H1 (cell line): ENCODE results near the gene SFTPA1. TPM values are rescaled to one million over a fixed set of nuclear protein-coding genes. Genes with fewer than 3 reads are reported as not detected.

Experiments
- CTCF ChIA-PET: fragments of 300-600 bp; sonication (Branson Sonifier 250); formaldehyde crosslinking; loops from one replicate; lab custom pipeline; 2021; ENCODE audit not compliant: partially characterized antibody; lab: Charles Lee
- POLR2A ChIA-PET: fragments of 300-600 bp; sonication (Branson Sonifier 250); formaldehyde crosslinking; loops from one replicate; lab custom pipeline; 2021; ENCODE audit warnings: inconsistent platforms; ENCODE audit not compliant: partially characterized antibody; lab: Charles Lee
- DNase-seq, 2 experiments: peaks; one replicate each; pipeline versions ENCODE4 v3.0.0 to v3.0.0-alpha.2; 2010 to 2022; ENCODE audit warnings: low spot score in 2 of 2, low read depth in 1 of 2, mixed read lengths in 1 of 2
- FAIRE-seq: peaks from 2 replicates; lab custom pipeline; 2011; peaks lifted over from hg19 to GRCh38; lab: Jason Lieb, UNC
- H2AFZ ChIP-seq: 2 replicates; pipeline ENCODE4 v1.8.1; 2012; ENCODE audit warnings: low read length, inconsistent platforms
- H2AK5ac ChIP-seq: 2 replicates; pipeline ENCODE4 v1.6.1; 2013; ENCODE audit warnings: low read depth, low read length
- H2BK120ac ChIP-seq: replicated peaks from 2 replicates; pipeline ENCODE3; 2013; ENCODE audit warnings: low read depth, low read length, inconsistent platforms
- H2BK12ac ChIP-seq: 2 replicates; pipeline ENCODE4 v1.6.1; 2013; ENCODE audit warnings: low read depth, low read length
- H2BK15ac ChIP-seq: 2 replicates; pipeline ENCODE4 v1.6.1; 2013; ENCODE audit warnings: low read length
- H2BK20ac ChIP-seq: 2 replicates; pipeline ENCODE4 v1.6.1; 2013; ENCODE audit warnings: low read length
- H2BK5ac ChIP-seq: 2 replicates; pipeline ENCODE4 v1.6.1; 2013; ENCODE audit warnings: low read depth, low read length
- H3K14ac ChIP-seq: 2 replicates; pipeline ENCODE4 v1.6.1; 2013; ENCODE audit warnings: inconsistent platforms; ENCODE audit not compliant: insufficient read length
- H3K18ac ChIP-seq: 2 replicates; pipeline ENCODE4 v1.6.1; 2013; ENCODE audit warnings: low read length; ENCODE audit errors: extremely low read depth
- H3K23ac ChIP-seq: 2 replicates; pipeline ENCODE4 v1.6.1; 2013; ENCODE audit warnings: inconsistent platforms; ENCODE audit not compliant: insufficient read length
- H3K23me2 ChIP-seq: 2 replicates; pipeline ENCODE4 v1.6.1; 2013; ENCODE audit warnings: low read depth, low read length
- H3K27ac ChIP-seq: 2 replicates; pipeline ENCODE4 v1.6.1; 2011; ENCODE audit warnings: low read depth, low read length, inconsistent platforms
- H3K27me3 ChIP-seq, 4 experiments: replicated peaks in 1 of 4; 1 replicate in 1 of 4; 2 replicates in 3 of 4; pipeline versions ENCODE4 v1.6.1 to v1.8.1; 2011 to 2013; ENCODE audit warnings: low read length in 3 of 4, mild to moderate bottlenecking in 3 of 4, inconsistent platforms in 2 of 4, mixed read lengths in 2 of 4, moderate library complexity in 1 of 4; ENCODE audit not compliant: control insufficient read depth in 3 of 4, insufficient read depth in 3 of 4; ENCODE audit errors: extremely low read depth in 1 of 4
- H3K36me3 ChIP-seq, 4 experiments: 2 replicates each; pipeline versions ENCODE4 v1.6.1 to v1.8.1; 2011 to 2013; ENCODE audit warnings: mild to moderate bottlenecking in 4 of 4, low read length in 3 of 4, moderate library complexity in 2 of 4, control low read depth in 1 of 4, inconsistent platforms in 1 of 4; ENCODE audit not compliant: insufficient read depth in 4 of 4, control insufficient read depth in 2 of 4
- H3K4ac ChIP-seq: replicated peaks from 2 replicates; pipeline ENCODE3; 2013; ENCODE audit warnings: low read length, low read depth, mixed read lengths, inconsistent platforms; ENCODE audit not compliant: insufficient read length
- H3K4me1 ChIP-seq, 4 experiments: replicated peaks in 1 of 4; 1 replicate in 1 of 4; 2 replicates in 3 of 4; pipeline versions ENCODE4 v1.6.1 to v1.8.1; 2011 to 2013; ENCODE audit warnings: low read length in 3 of 4, inconsistent platforms in 2 of 4, mixed read lengths in 1 of 4; ENCODE audit not compliant: insufficient read depth in 4 of 4, control insufficient read depth in 3 of 4
- H3K4me2 ChIP-seq, 2 experiments: 2 replicates each; pipeline versions ENCODE4 v1.6.1 to v1.8.1; 2011 to 2013; ENCODE audit warnings: low read depth in 2 of 2, low read length in 2 of 2, control low read depth in 1 of 2, inconsistent platforms in 1 of 2, mild to moderate bottlenecking in 1 of 2; ENCODE audit not compliant: insufficient read depth in 1 of 2
- H3K4me3 ChIP-seq, 4 experiments: fragments of 200-600, 300-600 bp in 1 of 4; sonication (generic), shearing (Covaris generic), sonication (Bioruptor Twin) in 1 of 4; 2 replicates each; pipeline versions ENCODE4 v1.5.1 to v1.8.1; 2011 to 2016; ENCODE audit warnings: low read length in 4 of 4, low read depth in 3 of 4, control low read depth in 2 of 4, inconsistent platforms in 2 of 4, mild to moderate bottlenecking in 2 of 4, mixed read lengths in 1 of 4, moderate library complexity in 1 of 4; ENCODE audit not compliant: insufficient read depth in 2 of 4; ENCODE audit errors: extremely low read depth in 1 of 4
- H3K56ac ChIP-seq: replicated peaks from 2 replicates; pipeline ENCODE3; 2013; ENCODE audit warnings: low read depth, mild to moderate bottlenecking, mixed read lengths, low read length, inconsistent platforms; ENCODE audit not compliant: insufficient read length
- H3K79me1 ChIP-seq: 2 replicates; pipeline ENCODE4 v1.6.1; 2013; ENCODE audit warnings: low read depth, low read length, control low read depth
- H3K79me2 ChIP-seq, 2 experiments: 2 replicates each; pipeline versions ENCODE4 v1.6.1 to v1.8.1; 2012 to 2013; ENCODE audit warnings: low read length in 2 of 2, mild to moderate bottlenecking in 2 of 2, inconsistent platforms in 1 of 2; ENCODE audit not compliant: insufficient read depth in 2 of 2, control insufficient read depth in 1 of 2
- H3K9ac ChIP-seq, 4 experiments: replicated peaks in 1 of 4; 1 replicate in 1 of 4; 2 replicates in 3 of 4; pipeline versions ENCODE4 v1.6.1 to v1.8.1; 2011 to 2013; ENCODE audit warnings: low read depth in 3 of 4, low read length in 3 of 4, control low read depth in 2 of 4, mild to moderate bottlenecking in 2 of 4, moderate library complexity in 2 of 4, inconsistent platforms in 1 of 4; ENCODE audit errors: extremely low read depth in 1 of 4
- H3K9me3 ChIP-seq, 2 experiments: 2 replicates each; pipeline versions ENCODE4 v1.6.1 to v1.8.1; 2012 to 2013; ENCODE audit warnings: mild to moderate bottlenecking in 2 of 2, moderate library complexity in 2 of 2, control low read depth in 1 of 2, inconsistent platforms in 1 of 2, low read depth in 1 of 2, low read length in 1 of 2, mixed read lengths in 1 of 2; ENCODE audit not compliant: insufficient read depth in 2 of 2
- H4K20me1 ChIP-seq, 2 experiments: replicated peaks in 1 of 2; 2 replicates each; pipeline versions ENCODE3 to v1.8.1; 2011 to 2013; ENCODE audit warnings: inconsistent platforms in 2 of 2, low read length in 2 of 2, mild to moderate bottlenecking in 1 of 2; ENCODE audit not compliant: insufficient read depth in 2 of 2, control insufficient read depth in 1 of 2
- H4K5ac ChIP-seq: 2 replicates; pipeline ENCODE4 v1.6.1; 2013; ENCODE audit warnings: low read length, low read depth, mixed read lengths, inconsistent platforms; ENCODE audit not compliant: insufficient read length
- H4K8ac ChIP-seq: 2 replicates; pipeline ENCODE4 v1.8.0; 2013; ENCODE audit warnings: mild to moderate bottlenecking, moderate library complexity, low read length, inconsistent platforms; ENCODE audit not compliant: insufficient read depth; ENCODE audit errors: extremely low read depth
- H4K91ac ChIP-seq: replicated peaks from 2 replicates; pipeline ENCODE3; 2013; ENCODE audit warnings: low read length, mixed read lengths, inconsistent platforms; ENCODE audit not compliant: insufficient read length
- CHD1 ChIP-seq: IDR thresholded peaks from 2 replicates; pipeline ENCODE4 v1.6.1; 2012; ENCODE audit warnings: low read depth, low read length, improper control_type of control experiment
- EGR1 ChIP-seq: IDR thresholded peaks from 2 replicates; pipeline ENCODE4 v1.6.1; 2011; ENCODE audit warnings: low read depth, low read length, borderline replicate concordance
- EP300 ChIP-seq, 2 experiments: IDR thresholded peaks; 1 replicate in 1 of 2; 2 replicates in 1 of 2; pipeline ENCODE4 v1.6.1; 2011 to 2012; ENCODE audit warnings: low read depth in 2 of 2, low read length in 2 of 2, mild to moderate bottlenecking in 2 of 2, borderline replicate concordance in 1 of 2, inconsistent platforms in 1 of 2, moderate library complexity in 1 of 2
- HDAC2 ChIP-seq, 2 experiments: fragments of 300-600 bp in 1 of 2; sonication (generic) in 1 of 2; IDR thresholded peaks; 2 replicates each; pipeline ENCODE4 v1.6.1; 2011 to 2012; ENCODE audit warnings: low read depth in 2 of 2, low read length in 2 of 2, mild to moderate bottlenecking in 2 of 2, moderate library complexity in 2 of 2, borderline replicate concordance in 1 of 2, inconsistent platforms in 1 of 2
- TBP ChIP-seq: IDR thresholded peaks from 2 replicates; pipeline ENCODE4 v1.6.1; 2011; ENCODE audit warnings: low read depth, low read length, improper control_type of control experiment
- polyA plus RNA-seq, 7 experiments: library from polyadenylated mRNA; depleted of rRNA in 3 of 7; stranded (reverse) in 5 of 7; unstranded in 2 of 7; fragments of >200 nt in 5 of 7; fragments of 200-250 nt in 2 of 7; gene quantifications; 1 replicate in 5 of 7; 2 replicates in 1 of 7; 4 replicates in 1 of 7; pipeline versions ENCODE4 v1.2.1 to v1.2.3, GENCODE V29; 2011 to 2013; ENCODE audit warnings: missing spikeins in 2 of 7, mixed read lengths in 2 of 7
- total RNA-seq: library from RNA; stranded (reverse); fragmentation: NEBNext Ultra II Directional; extraction: Animal tissue kit (Norgen Biotek cat#: 25700); gene quantifications from 2 replicates; pipeline ENCODE4 v1.2.1, GENCODE V29; 2021
- TF ChIP-seq, protein P1 (sequence below): IDR thresholded peaks from 2 replicates; pipeline ENCODE4 v1.6.1; 2011; ENCODE audit warnings: low read length, improper control_type of control experiment

Gene SFTPA1
- total and polyA plus RNA-seq, 2 of the 8 experiments (the other 6 are each of a cell fraction or from before 2014, with no cell fraction given) = not detected

DNA sequence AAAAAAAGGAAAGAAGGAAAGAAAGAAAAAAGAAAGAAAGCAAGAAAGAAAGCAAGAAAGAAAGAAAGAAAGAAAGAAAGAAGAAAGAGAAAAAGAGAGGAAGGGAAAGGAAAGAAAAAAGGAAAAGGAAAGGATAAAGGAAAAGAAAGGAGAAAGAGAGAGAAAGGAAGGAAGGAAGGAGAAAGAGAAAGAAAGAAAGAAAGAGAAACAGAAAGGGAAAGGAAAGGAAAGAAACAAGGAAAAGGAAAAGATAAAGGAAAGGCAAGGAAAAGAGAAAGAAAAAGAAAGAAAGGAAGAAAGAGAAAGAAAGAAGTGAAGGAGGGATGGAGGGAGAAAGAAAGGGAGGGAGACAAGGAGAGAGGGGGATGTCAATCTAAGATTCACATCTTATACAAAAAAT lies 29.7 kb upstream of the SFTPA1 start:
- DNase-seq (no peak), FAIRE-seq (no peak)
- Histone ChIP-seq H2BK12ac (no peak overlapping the region), H3K79me2 (no peaks in the 10 kb centered on the region), H3K4ac (no peak overlapping the region), H2BK20ac (no peak overlapping the region), H3K4me1 (no peaks in the 10 kb centered on the region), H2AFZ (no peak overlapping the region), H3K18ac (no peak overlapping the region), H3K4me2 (no peak overlapping the region), H3K23ac (no peak overlapping the region), H3K56ac (no peak overlapping the region), H3K27me3 (peaks cover 0 to 1% (median 0%) of the 10 kb centered on the region in 4 experiments; a peak in 1 of 7 replicates), H3K4me3 (no peak overlapping the region), H3K27ac (no peak overlapping the region), H3K9me3 (no peaks in the 10 kb centered on the region), H2BK5ac (no peak overlapping the region), H3K9ac (no peak overlapping the region), H4K5ac (no peak overlapping the region), H2BK15ac (no peak overlapping the region), H4K8ac (no peak overlapping the region), H2AK5ac (no peak overlapping the region), H4K91ac (no peak overlapping the region), H4K20me1 (no peaks in the 10 kb centered on the region), H2BK120ac (no peak overlapping the region), H3K14ac (no peak overlapping the region), H3K79me1 (no peaks in the 10 kb centered on the region), H3K36me3 (no peaks in the 10 kb centered on the region), H3K23me2 (no peaks in the 10 kb centered on the region)
- CTCF ChIA-PET = no interaction called here
- POLR2A ChIA-PET = no interaction called here
- TF ChIP-seq, protein P1, sequence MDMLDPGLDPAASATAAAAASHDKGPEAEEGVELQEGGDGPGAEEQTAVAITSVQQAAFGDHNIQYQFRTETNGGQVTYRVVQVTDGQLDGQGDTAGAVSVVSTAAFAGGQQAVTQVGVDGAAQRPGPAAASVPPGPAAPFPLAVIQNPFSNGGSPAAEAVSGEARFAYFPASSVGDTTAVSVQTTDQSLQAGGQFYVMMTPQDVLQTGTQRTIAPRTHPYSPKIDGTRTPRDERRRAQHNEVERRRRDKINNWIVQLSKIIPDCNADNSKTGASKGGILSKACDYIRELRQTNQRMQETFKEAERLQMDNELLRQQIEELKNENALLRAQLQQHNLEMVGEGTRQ = no peak
- no peak for TF ChIP-seq EP300 (IDR thresholded peaks at IDR 0.05; ENCODE audit: borderline replicate concordance in 1 of 2, low read depth in 2 of 2, low read length in 2 of 2)
- no peak for TF ChIP-seq EGR1
- TF ChIP-seq TBP = no peak
- no peak for TF ChIP-seq HDAC2 (IDR thresholded peaks at IDR 0.05; ENCODE audit: borderline replicate concordance in 1 of 2, low read depth in 2 of 2, low read length in 2 of 2)
- TF ChIP-seq CHD1 = no peak
